HepG2 (cell line): Measurements from ENCODE around the gene NEU4.

Source experiments
- CREB1 ChIP-seq, 2 experiments: fragments of 450-650 bp in 1 of 2; IDR thresholded peaks; 2 replicates each; pipeline ENCODE4 v1.6.1; 2016 to 2017; ENCODE audit warnings: control low read depth in 1 of 2, mild to moderate bottlenecking in 1 of 2, missing compliant biosample characterization in 1 of 2, missing genetic modification characterization in 1 of 2
- NFRKB ChIP-seq: fragments of 450-650 bp; IDR thresholded peaks from 2 replicates; pipeline ENCODE4 v1.6.1; 2017
- YY1 ChIP-seq: IDR thresholded peaks from 2 replicates; pipeline ENCODE4 v1.6.1; 2011; ENCODE audit warnings: low read length, low read depth, moderate library complexity, mild to moderate bottlenecking; ENCODE audit not compliant: insufficient read depth, insufficient replicate concordance
- ZNF274 ChIP-seq: sonication (generic); formaldehyde crosslinking; IDR thresholded peaks from 2 replicates; pipeline ENCODE4 v1.5.1; 2020; ENCODE audit warnings: mild to moderate bottlenecking, missing genetic modification reagents
- TF ChIP-seq, protein P1 (sequence below): sonication (generic); formaldehyde crosslinking; IDR thresholded peaks from 2 replicates; pipeline ENCODE4 v1.8.0; 2022; ENCODE audit warnings: missing genetic modification reagents, mild to moderate bottlenecking, moderate library complexity, borderline replicate concordance
- TF ChIP-seq, protein P2 (sequence below): sonication (generic); formaldehyde crosslinking; IDR thresholded peaks from 2 replicates; pipeline ENCODE4 v1.5.0; 2020; ENCODE audit warnings: mild to moderate bottlenecking, missing genetic modification reagents, moderate library complexity

DNA sequence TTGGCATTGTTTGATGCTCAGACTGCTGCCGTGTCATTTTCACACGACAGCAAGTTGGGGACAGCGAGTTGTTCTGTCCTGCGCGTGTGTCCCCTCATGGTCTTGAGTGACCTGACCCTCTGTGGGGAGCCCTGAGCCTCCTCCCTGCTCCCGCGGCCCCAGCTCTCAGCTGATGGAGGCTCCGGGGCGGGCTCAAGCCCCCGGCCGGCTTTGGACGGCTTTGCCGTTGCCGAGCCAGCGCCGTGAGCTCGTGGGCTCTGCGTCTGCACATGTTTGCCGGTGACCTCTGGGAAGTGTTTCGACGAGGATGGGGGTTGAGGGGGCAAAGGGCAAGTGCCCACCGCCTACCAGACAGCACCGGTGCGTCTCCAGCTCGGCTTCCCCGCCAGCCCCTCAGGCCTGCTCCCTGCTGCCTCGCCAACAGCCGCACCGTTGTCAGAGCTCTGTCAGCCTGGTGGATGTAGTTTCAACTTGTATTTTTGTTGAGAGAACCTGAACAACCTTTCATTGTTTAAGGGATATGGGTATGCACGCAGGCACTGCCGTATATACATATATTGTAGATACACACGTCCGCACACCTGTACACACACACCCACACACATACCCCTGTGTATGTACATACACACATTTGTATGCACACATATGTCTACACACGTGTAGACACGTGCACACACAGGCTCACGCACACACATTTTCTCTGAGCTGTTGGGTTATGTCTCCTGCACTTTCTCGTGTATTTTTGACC is 36.0 kb downstream of the NEU4 start:
- no peak for TF ChIP-seq ZNF274 (CRISPR knock-in tag)
- TF ChIP-seq NFRKB = no peak
- no peak for TF ChIP-seq YY1
- TF ChIP-seq, protein P1, sequence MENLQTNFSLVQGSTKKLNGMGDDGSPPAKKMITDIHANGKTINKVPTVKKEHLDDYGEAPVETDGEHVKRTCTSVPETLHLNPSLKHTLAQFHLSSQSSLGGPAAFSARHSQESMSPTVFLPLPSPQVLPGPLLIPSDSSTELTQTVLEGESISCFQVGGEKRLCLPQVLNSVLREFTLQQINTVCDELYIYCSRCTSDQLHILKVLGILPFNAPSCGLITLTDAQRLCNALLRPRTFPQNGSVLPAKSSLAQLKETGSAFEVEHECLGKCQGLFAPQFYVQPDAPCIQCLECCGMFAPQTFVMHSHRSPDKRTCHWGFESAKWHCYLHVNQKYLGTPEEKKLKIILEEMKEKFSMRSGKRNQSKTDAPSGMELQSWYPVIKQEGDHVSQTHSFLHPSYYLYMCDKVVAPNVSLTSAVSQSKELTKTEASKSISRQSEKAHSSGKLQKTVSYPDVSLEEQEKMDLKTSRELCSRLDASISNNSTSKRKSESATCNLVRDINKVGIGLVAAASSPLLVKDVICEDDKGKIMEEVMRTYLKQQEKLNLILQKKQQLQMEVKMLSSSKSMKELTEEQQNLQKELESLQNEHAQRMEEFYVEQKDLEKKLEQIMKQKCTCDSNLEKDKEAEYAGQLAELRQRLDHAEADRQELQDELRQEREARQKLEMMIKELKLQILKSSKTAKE = no peak
- no peak for TF ChIP-seq CREB1 (IDR thresholded peaks at IDR 0.05)
- TF ChIP-seq CREB1 (CRISPR knock-in tag; IDR thresholded peaks at IDR 0.05) = no peak
- TF ChIP-seq, protein P2, sequence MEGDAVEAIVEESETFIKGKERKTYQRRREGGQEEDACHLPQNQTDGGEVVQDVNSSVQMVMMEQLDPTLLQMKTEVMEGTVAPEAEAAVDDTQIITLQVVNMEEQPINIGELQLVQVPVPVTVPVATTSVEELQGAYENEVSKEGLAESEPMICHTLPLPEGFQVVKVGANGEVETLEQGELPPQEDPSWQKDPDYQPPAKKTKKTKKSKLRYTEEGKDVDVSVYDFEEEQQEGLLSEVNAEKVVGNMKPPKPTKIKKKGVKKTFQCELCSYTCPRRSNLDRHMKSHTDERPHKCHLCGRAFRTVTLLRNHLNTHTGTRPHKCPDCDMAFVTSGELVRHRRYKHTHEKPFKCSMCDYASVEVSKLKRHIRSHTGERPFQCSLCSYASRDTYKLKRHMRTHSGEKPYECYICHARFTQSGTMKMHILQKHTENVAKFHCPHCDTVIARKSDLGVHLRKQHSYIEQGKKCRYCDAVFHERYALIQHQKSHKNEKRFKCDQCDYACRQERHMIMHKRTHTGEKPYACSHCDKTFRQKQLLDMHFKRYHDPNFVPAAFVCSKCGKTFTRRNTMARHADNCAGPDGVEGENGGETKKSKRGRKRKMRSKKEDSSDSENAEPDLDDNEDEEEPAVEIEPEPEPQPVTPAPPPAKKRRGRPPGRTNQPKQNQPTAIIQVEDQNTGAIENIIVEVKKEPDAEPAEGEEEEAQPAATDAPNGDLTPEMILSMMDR = no peak
